HepG2 (cell line): ENCODE results near the gene HSD17B8. TPM values are rescaled to one million over a fixed set of nuclear protein-coding genes. Genes with fewer than 3 reads are reported as not detected.

Source experiments
- MED8 ChIP-seq: sonication (generic); formaldehyde crosslinking; IDR thresholded peaks from 2 replicates; pipeline ENCODE4 v1.8.1; 2023; ENCODE audit warnings: mild to moderate bottlenecking, missing genetic modification reagents; ENCODE audit not compliant: insufficient replicate concordance
- NFE2 ChIP-seq: sonication (generic); formaldehyde crosslinking; IDR thresholded peaks from 2 replicates; pipeline ENCODE4 v1.4.0; 2020; ENCODE audit warnings: missing genetic modification reagents
- REL ChIP-seq: sonication (generic); formaldehyde crosslinking; conservative IDR thresholded peaks from 2 replicates; pipeline ENCODE4 v1.8.0; 2022; ENCODE audit warnings: mild to moderate bottlenecking, missing genetic modification reagents, moderate library complexity
- SAFB2 ChIP-seq: sonication (generic); formaldehyde crosslinking; IDR thresholded peaks from 2 replicates; pipeline ENCODE4 v1.5.1; 2020; ENCODE audit warnings: missing genetic modification reagents, low read depth, mild to moderate bottlenecking, borderline replicate concordance
- ZC3H13 ChIP-seq: sonication (generic); formaldehyde crosslinking; IDR thresholded peaks from 2 replicates; pipeline ENCODE4 v1.8.1; 2023; ENCODE audit warnings: mild to moderate bottlenecking, missing genetic modification reagents, moderate library complexity
- ZNF101 ChIP-seq: sonication (generic); formaldehyde crosslinking; IDR thresholded peaks from 2 replicates; pipeline ENCODE4 v1.4.0; 2020; ENCODE audit warnings: mild to moderate bottlenecking, low read depth, missing genetic modification reagents, borderline replicate concordance
- ZNF549 ChIP-seq: sonication (generic); formaldehyde crosslinking; IDR thresholded peaks from 2 replicates; pipeline ENCODE4 v1.5.0; 2020; ENCODE audit warnings: missing genetic modification reagents
- ZNF614 ChIP-seq: IDR thresholded peaks from 2 replicates; pipeline ENCODE4 v1.6.1; 2018; ENCODE audit warnings: missing biosample characterization, missing genetic modification reagents, inconsistent platforms, borderline replicate concordance
- ZSCAN9 ChIP-seq: IDR thresholded peaks from 2 replicates; pipeline ENCODE4 v1.6.1; 2016; ENCODE audit warnings: borderline replicate concordance
- polyA plus RNA-seq, 8 experiments: library from polyadenylated mRNA; depleted of rRNA in 3 of 8; stranded (reverse) in 7 of 8; unstranded in 1 of 8; fragments of >200 nt; fragmentation: Illumina TruSeq in 4 of 8; extraction: Trizol in 4 of 8; gene quantifications; 2 replicates each; pipeline versions ENCODE4 v1.2.1 to v1.2.3, GENCODE V29; 2011 to 2016; ENCODE audit warnings: low read depth in 4 of 8, missing spikeins in 1 of 8, mixed read lengths in 1 of 8; ENCODE audit not compliant: insufficient read depth in 1 of 8
- total RNA-seq, 5 experiments: library from RNA; depleted of rRNA; stranded (reverse); fragments of >200 nt; fragmentation: Illumina TruSeq; extraction: Trizol; gene quantifications; 2 replicates each; pipeline ENCODE4 v1.2.3, GENCODE V29; 2016; ENCODE audit warnings: low read depth in 1 of 5
- TF ChIP-seq, protein P1 (sequence below): sonication (generic); formaldehyde crosslinking; conservative IDR thresholded peaks from 2 replicates; pipeline ENCODE4 v1.4.0; 2020; ENCODE audit warnings: missing genetic modification reagents
- TF ChIP-seq, protein P2 (sequence below): sonication (generic); formaldehyde crosslinking; IDR thresholded peaks from 2 replicates; pipeline ENCODE4; 2020; ENCODE audit warnings: missing genetic modification reagents, mild to moderate bottlenecking, borderline replicate concordance
- TF ChIP-seq, protein P3 (sequence below): sonication (generic); formaldehyde crosslinking; IDR thresholded peaks from 2 replicates; pipeline ENCODE4 v1.4.0; 2020; ENCODE audit warnings: missing genetic modification reagents
- TF ChIP-seq, protein P4 (sequence below): sonication (generic); formaldehyde crosslinking; IDR thresholded peaks from 2 replicates; pipeline ENCODE4 v1.8.1; 2022; ENCODE audit warnings: mild to moderate bottlenecking, missing genetic modification reagents
- TF ChIP-seq, protein P5 (sequence below): sonication (generic); formaldehyde crosslinking; IDR thresholded peaks from 2 replicates; pipeline ENCODE4 v1.5.1; 2020; ENCODE audit warnings: missing genetic modification reagents, mild to moderate bottlenecking, borderline replicate concordance
- TF ChIP-seq, protein P6 (sequence below): sonication (generic); formaldehyde crosslinking; IDR thresholded peaks from 2 replicates; pipeline ENCODE4 v1.5.1; 2020; ENCODE audit warnings: missing genetic modification reagents, mild to moderate bottlenecking, borderline replicate concordance
- TF ChIP-seq, protein P7 (sequence below): sonication (generic); formaldehyde crosslinking; IDR thresholded peaks from 2 replicates; pipeline ENCODE4 v1.5.1; 2020; ENCODE audit warnings: mild to moderate bottlenecking, moderate library complexity, missing genetic modification reagents

HSD17B8 gene
- total and polyA plus RNA-seq, 2 of the 13 experiments (the other 11 are each of a cell fraction or from before 2014, with no cell fraction given) = 12.6 to 20.1 TPM

DNA sequence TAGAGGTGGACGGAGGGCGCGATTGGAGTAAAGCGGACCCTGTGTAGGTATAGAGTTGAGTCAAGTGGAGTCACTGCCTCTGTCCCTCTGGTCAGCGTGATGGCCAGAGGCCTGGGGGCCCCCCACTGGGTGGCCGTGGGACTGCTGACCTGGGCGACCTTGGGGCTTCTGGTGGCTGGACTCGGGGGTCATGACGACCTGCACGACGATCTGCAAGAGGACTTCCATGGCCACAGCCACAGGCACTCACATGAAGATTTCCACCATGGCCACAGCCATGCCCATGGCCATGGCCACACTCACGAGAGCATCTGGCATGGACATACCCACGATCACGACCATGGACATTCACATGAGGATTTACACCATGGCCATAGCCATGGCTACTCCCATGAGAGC lies 3.3 kb upstream of the HSD17B8 start (continued):
- TF ChIP-seq, protein P1, sequence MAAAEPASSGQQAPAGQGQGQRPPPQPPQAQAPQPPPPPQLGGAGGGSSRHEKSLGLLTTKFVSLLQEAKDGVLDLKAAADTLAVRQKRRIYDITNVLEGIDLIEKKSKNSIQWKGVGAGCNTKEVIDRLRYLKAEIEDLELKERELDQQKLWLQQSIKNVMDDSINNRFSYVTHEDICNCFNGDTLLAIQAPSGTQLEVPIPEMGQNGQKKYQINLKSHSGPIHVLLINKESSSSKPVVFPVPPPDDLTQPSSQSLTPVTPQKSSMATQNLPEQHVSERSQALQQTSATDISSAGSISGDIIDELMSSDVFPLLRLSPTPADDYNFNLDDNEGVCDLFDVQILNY (CRISPR knock-in tag) = no peak
- TF ChIP-seq, protein P2, sequence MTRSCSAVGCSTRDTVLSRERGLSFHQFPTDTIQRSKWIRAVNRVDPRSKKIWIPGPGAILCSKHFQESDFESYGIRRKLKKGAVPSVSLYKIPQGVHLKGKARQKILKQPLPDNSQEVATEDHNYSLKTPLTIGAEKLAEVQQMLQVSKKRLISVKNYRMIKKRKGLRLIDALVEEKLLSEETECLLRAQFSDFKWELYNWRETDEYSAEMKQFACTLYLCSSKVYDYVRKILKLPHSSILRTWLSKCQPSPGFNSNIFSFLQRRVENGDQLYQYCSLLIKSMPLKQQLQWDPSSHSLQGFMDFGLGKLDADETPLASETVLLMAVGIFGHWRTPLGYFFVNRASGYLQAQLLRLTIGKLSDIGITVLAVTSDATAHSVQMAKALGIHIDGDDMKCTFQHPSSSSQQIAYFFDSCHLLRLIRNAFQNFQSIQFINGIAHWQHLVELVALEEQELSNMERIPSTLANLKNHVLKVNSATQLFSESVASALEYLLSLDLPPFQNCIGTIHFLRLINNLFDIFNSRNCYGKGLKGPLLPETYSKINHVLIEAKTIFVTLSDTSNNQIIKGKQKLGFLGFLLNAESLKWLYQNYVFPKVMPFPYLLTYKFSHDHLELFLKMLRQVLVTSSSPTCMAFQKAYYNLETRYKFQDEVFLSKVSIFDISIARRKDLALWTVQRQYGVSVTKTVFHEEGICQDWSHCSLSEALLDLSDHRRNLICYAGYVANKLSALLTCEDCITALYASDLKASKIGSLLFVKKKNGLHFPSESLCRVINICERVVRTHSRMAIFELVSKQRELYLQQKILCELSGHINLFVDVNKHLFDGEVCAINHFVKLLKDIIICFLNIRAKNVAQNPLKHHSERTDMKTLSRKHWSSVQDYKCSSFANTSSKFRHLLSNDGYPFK (CRISPR knock-in tag) = no peak
- TF ChIP-seq, protein P3, sequence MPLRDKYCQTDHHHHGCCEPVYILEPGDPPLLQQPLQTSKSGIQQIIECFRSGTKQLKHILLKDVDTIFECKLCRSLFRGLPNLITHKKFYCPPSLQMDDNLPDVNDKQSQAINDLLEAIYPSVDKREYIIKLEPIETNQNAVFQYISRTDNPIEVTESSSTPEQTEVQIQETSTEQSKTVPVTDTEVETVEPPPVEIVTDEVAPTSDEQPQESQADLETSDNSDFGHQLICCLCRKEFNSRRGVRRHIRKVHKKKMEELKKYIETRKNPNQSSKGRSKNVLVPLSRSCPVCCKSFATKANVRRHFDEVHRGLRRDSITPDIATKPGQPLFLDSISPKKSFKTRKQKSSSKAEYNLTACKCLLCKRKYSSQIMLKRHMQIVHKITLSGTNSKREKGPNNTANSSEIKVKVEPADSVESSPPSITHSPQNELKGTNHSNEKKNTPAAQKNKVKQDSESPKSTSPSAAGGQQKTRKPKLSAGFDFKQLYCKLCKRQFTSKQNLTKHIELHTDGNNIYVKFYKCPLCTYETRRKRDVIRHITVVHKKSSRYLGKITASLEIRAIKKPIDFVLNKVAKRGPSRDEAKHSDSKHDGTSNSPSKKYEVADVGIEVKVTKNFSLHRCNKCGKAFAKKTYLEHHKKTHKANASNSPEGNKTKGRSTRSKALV (CRISPR knock-in tag) = no peak
- TF ChIP-seq REL (CRISPR knock-in tag) (no peak), MED8 (no peak), ZC3H13 (CRISPR knock-in tag) (0 out of 2 replicates have a peak, but pooled peaks have one; percentile 19), ZSCAN9 (no peak), NFE2 (CRISPR knock-in tag) (no peak; the same call in 1 of the 2 replicates), SAFB2 (CRISPR knock-in tag) (peak; percentile 42; the same call in 1 of the 2 replicates), ZNF101 (no peak), ZNF549 (CRISPR knock-in tag) (no peak), ZNF614 (CRISPR knock-in tag) (no peak)
- TF ChIP-seq, protein P4, sequence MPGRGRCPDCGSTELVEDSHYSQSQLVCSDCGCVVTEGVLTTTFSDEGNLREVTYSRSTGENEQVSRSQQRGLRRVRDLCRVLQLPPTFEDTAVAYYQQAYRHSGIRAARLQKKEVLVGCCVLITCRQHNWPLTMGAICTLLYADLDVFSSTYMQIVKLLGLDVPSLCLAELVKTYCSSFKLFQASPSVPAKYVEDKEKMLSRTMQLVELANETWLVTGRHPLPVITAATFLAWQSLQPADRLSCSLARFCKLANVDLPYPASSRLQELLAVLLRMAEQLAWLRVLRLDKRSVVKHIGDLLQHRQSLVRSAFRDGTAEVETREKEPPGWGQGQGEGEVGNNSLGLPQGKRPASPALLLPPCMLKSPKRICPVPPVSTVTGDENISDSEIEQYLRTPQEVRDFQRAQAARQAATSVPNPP (CRISPR knock-in tag) = no peak
- TF ChIP-seq, protein P5, sequence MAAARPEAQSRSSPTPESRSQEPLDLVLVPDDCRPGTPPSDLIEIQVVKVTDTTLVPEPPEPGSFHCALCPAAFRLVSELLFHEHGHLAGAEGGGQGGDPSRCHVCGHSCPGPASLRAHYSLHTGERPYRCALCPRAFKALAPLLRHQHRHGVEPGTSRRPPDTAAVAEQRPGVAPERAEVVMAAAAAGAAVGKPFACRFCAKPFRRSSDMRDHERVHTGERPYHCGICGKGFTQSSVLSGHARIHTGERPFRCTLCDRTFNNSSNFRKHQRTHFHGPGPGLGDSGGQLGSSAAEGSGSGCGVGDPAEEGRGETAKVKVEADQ = no peak
- TF ChIP-seq, protein P6, sequence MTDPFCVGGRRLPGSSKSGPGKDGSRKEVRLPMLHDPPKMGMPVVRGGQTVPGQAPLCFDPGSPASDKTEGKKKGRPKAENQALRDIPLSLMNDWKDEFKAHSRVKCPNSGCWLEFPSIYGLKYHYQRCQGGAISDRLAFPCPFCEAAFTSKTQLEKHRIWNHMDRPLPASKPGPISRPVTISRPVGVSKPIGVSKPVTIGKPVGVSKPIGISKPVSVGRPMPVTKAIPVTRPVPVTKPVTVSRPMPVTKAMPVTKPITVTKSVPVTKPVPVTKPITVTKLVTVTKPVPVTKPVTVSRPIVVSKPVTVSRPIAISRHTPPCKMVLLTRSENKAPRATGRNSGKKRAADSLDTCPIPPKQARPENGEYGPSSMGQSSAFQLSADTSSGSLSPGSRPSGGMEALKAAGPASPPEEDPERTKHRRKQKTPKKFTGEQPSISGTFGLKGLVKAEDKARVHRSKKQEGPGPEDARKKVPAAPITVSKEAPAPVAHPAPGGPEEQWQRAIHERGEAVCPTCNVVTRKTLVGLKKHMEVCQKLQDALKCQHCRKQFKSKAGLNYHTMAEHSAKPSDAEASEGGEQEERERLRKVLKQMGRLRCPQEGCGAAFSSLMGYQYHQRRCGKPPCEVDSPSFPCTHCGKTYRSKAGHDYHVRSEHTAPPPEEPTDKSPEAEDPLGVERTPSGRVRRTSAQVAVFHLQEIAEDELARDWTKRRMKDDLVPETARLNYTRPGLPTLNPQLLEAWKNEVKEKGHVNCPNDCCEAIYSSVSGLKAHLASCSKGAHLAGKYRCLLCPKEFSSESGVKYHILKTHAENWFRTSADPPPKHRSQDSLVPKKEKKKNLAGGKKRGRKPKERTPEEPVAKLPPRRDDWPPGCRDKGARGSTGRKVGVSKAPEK (CRISPR knock-in tag) = no peak
- TF ChIP-seq, protein P7, sequence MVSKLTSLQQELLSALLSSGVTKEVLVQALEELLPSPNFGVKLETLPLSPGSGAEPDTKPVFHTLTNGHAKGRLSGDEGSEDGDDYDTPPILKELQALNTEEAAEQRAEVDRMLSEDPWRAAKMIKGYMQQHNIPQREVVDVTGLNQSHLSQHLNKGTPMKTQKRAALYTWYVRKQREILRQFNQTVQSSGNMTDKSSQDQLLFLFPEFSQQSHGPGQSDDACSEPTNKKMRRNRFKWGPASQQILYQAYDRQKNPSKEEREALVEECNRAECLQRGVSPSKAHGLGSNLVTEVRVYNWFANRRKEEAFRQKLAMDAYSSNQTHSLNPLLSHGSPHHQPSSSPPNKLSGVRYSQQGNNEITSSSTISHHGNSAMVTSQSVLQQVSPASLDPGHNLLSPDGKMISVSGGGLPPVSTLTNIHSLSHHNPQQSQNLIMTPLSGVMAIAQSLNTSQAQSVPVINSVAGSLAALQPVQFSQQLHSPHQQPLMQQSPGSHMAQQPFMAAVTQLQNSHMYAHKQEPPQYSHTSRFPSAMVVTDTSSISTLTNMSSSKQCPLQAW (CRISPR knock-in tag) = no peak
